Measurements from ENCODE around the gene DTNB.
A peak's percentile ranks its signal among the peaks of the same experiment; 100 is the strongest.
"Not testable (repeated sequence)": the region's sequence is repeated elsewhere in the genome, so short reads cannot be mapped to it uniquely, and the experiment has no call there.

The DTNB gene

DNA sequence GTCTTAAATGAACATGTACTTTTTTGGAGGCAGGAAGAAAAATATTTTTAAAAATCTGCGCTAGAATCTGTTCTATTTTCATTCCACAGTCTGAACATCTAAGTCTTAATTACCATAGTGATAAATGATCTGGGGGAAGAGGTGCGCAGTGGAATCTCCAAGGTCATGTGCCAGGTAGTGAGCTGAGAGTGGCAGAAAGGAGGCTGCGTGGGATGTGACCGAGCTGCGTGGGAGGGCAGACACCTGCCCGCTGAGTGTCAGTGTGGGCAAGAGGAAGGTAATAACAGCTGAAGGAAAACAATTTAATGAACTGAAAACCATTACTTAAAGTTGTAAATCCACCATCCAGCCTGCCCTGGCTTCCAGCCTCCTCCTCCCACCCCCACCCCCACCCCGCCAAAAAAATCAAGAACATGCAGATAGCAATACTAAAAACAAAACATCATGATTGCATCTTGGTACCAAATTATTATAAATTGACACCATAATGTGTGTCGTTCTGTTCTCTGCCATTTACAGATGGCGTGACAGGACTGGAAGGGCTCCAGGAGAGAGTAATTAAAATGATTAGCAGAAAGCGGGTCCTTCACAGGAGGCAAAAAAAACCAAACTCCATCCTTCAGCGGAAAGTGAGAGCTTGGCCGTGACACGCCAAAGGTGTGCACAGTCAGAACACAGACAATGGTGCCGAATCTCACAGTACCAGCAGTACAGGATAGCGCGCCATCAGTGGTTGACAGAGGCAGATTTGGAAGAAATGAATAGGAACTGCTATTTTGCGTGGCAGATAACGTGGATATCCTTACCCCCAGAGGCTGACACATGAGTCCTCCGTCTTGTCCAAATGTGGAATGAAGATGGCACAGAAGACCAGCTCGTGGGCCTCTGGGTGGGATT is 11.4 kb upstream of the DTNB start:
- H3K27ac ChIP-seq: no peak overlapping the region

DNA sequence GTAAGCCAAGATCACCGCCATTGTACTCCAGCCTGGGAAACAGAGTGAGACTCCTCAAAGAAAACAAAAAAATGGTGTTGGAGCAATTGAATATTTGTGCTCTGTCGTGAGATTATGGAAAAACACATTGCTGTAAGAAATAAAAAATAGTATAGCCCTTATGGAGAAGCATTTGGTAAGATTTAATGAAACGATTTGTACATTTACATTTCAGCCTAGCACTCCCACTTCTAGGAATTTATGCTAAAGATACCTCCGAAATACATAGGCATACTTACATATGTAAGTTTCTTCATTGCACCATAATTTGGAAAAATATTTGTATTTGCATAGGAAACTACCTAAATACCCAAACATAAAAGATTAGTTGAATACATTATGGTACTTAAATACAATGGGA is 8.7 kb upstream of the DTNB start:
- DNase-seq (ENCODE audit: low read depth, low spot score): no peak
- H3K27ac ChIP-seq: no peak overlapping the region

More for the DNA sequence above, 11.4 kb upstream of the DTNB start:
- DNase-seq (ENCODE audit: low read depth, low spot score): no peak

DNA sequence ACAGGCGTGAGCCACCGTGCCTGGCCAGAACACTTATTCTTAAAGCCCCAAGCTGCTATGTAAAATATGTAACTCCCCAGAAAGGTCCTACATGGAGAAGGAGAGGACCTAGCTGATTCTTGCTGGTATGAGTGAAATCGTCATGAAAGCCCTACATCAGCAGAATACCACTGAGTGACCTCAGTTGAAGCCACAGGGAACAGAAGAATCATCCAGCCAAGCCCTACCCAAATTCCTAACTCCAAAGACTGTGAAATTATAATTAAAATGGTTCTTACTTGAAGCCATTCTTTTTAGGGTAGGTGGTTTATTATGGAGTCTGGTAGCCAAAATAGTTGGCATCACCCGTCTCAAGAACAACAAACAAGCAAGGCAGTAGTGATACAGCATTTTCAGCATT is 4.5 kb upstream of the DTNB start:
- DNase-seq (ENCODE audit: low read depth, low spot score): no peak
- no peak overlapping the region for H3K27ac ChIP-seq

DNA sequence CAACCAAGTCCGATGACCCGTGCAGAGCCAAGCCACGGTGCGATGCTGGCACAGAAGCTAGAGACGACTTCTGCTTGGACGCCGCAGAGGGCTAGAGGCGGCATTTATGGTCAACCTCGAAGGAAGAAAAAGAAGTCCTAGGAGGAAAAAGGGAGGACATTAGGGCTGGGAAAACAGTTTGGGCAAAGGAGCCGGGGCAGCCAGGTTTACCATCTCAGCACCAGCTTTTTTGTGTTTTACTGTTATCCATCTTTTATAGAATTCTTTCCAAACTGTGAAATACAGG is 643 bp upstream of the DTNB start:
- no peak for DNase-seq (ENCODE audit: low read depth, low spot score)
- H3K27ac ChIP-seq: peak overlapping the region; percentile 61

DNA sequence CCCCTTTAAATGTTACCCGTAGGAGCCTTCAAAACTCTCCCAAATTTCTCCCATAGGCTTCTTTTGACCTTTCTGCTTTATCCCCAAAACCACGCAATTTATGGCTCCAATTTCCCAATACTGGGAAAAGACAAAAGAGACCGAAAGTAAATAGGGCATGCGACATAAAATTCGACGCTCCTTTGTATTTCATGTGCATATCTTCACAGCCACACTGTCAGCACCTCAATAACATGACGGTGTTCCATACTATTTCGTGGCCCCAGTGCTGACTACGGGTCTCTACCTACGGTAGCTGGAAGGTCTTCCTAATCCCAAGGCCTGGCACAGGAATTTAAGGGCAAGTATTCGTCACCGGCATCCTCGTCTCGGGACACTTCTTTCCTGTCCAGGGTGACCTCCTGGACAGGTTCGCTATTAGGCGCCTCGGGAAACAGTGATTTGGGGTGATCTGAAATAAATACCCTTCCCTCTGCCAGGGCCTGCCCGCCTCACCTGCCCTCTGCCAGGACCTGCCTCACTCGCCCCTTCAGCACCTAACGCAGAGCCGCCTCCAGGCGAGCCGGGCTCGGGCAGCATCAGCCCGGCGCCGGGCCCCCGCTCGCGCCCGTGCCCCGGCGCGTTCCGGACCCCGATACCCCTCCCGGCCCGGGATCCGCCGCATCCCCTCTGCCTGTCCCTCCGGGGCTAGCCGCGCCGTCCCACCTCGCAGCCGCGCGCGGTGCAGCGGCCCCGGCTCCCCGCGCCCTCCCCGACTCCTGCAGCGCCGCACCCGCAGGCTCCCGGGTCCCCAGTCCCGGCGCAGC is 680 bp downstream of the DTNB start:
- DNase-seq (ENCODE audit: low read depth, low spot score): no peak
- peak overlapping the region; percentile 61 for H3K27ac ChIP-seq

DNA sequence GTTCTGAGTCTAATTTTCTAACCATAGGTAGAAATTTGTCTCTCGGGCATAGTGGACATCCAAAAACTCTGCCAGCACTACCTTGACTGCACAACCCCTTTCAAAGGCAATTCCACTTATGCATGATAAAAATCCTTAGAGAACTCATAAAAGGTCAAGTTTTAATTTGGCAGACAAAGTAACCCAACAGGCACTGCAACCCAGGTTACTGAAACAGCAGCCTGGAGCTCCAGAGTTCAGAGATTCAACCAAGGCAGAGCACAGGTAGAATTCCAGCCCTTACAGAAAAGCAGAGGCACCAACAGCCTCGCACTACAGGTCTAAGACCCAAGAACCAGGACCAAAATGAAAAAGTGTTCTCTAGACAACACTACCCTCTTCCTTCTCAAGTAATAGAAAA is 1.8 kb downstream of the DTNB start:
- DNase-seq (ENCODE audit: low read depth, low spot score): no peak
- H3K27ac ChIP-seq: no peak overlapping the region

DNA sequence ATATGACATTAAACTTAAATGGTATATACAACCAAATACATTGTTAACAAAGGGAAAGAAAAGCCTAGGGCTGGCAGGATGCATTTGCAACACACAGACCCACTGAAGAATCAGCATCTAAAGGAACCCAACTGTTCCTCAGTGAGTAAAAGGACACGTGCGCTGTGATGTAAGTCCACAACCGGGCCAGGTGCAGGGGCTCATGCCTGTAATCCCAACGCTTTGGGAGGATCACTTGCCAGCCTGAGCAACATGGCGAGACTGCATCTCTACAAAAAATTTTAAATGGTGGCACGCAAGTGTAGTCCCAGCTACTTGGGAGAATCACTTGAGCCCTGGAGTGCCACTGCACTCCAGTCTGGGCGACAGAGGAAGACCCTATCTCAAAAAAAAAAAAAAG is 3.9 kb downstream of the DTNB start:
- H3K27ac ChIP-seq: no peak overlapping the region
- DNase-seq (ENCODE audit: low read depth, low spot score): no peak

DNA sequence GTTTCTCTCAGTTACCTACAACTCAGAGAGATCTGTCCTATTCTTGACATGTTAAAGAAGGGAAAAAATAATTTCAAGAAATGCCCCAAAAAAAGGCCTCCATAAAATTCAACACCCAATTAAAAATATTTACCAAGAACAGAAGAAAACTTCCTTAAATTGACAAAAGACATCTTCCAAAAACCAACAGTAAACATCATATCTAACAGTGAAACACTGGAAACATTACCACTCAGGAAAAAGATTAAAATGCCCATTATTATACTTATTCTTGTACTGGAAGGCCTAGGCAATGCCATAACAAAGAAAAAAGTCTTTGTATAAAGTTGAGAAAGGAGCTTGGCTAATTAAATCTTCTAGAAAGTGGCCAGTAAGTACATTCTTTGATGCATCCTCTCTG is 7.2 kb downstream of the DTNB start:
- H3K27ac ChIP-seq: no peak overlapping the region
- DNase-seq (ENCODE audit: low read depth, low spot score): no peak

DNA sequence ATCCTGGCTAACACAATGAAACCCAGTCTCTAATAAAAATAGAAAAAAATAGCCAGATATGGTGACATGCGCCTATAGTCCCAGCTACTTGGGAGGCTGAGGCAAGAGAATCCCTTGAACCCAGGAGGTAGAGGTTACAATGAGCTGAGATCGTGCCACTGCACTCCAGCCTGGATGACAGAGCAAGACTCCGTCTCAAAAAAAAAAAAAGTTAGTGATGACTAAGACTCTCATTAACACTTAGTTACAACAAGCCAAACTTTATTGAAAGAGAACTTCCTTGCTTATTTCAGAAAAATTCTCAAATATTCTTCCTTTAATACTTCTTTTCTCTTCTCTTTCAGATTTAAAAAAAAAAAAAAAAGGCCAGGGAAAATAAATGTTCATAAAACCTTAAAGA is 7.9 kb downstream of the DTNB start:
- not testable (repeated sequence) for H3K27ac ChIP-seq; DNase-seq (ENCODE audit: low read depth, low spot score)

DNA sequence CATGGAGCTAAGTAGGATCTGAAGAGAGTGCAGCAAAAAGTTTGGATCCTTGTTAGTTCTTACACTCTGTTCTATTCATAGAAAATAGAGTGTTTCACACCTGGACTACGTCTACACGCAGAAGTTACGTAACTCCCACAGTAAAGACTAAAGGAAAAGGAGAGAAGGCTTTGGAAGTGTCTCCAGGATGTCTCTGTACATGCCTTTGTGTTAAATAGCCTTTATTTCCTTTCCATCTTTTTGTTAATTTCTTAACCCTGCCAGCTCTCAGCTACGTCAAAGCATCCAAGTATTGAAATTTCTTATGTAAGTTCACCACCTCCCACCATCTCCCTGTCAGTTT is 8.4 kb downstream of the DTNB start:
- DNase-seq (ENCODE audit: low read depth, low spot score): no peak
- peak overlapping the region; percentile 8 for H3K27ac ChIP-seq

DNA sequence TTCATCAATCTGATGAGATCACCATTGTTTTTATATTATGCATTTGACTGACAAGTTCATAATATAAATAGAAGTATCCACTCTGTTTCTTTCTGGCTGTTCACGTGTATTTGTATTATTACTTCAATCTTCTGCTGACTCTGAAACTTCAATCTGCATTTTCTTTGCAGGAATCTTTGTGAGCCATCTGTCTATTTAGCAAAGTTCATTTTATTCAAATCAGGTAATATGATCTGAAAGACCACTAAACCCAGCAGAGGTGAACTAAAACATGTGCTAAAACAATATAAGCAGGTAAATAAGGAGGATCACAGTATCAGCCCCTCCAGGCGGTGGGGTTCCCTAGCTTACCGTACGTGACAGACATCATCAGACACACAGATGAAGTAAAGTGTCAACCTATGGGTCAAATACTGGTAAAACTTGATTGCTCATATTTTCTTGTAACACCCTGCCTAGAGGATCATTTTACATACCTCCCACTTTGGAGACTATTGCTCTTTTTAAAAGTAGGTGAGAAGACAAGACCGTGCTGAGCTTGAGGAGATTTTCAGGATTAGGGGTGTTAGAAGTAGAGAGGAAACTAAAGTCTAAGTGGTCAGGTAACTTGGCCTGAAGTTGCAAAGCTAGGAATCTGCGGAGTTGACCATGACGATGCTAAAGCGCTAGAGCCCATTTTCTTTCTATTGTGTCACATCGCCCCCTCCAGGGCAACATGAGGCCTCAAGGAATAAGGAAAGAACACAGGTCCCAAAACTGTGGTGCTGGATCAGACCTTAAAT is 9.0 kb downstream of the DTNB start:
- DNase-seq (ENCODE audit: low read depth, low spot score): no peak
- peak overlapping the region; percentile 8 for H3K27ac ChIP-seq

DNA sequence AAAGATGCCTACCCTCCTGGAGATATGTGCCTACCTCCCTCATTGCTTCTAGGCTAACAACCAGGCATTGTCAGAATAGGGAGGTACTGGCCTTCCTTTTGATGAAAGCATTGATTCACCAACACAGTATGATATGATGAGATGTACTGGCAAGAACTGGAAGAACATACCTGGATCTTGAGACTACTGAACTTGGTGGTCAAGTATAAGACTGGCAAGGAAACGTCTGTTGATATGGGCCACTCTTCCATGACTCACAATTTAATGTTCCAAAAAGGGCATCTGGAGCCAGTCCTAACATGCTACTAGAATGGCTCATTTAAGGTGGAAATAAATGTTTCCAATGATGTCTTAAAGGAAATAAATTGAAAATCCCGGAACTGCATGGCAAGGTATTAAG is 18.1 kb downstream of the DTNB start:
- peak overlapping the region; percentile 79 for H3K27ac ChIP-seq
- DNase-seq (ENCODE audit: low read depth, low spot score): peak; percentile 76

DNA sequence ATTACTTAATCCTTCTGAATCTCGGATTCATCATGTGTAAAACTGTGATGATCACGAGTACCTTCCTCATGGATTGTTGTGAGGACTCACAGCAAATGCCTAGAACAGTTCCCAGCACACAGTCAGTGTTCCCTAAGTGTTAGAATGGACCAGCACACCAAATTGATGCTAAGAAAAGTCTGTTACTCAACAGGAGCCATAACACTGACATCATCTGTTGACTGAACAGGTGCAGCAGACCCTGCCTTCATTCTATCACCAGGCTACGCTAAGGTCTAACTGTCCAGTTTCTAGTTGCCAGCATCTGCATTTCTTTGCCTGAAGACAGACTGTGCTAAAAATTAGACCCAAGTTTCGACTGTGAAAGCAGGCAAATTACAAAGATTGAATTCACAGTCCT is 18.6 kb downstream of the DTNB start:
- DNase-seq (ENCODE audit: low read depth, low spot score): no peak
- H3K27ac ChIP-seq: peak overlapping the region; percentile 79

DNA sequence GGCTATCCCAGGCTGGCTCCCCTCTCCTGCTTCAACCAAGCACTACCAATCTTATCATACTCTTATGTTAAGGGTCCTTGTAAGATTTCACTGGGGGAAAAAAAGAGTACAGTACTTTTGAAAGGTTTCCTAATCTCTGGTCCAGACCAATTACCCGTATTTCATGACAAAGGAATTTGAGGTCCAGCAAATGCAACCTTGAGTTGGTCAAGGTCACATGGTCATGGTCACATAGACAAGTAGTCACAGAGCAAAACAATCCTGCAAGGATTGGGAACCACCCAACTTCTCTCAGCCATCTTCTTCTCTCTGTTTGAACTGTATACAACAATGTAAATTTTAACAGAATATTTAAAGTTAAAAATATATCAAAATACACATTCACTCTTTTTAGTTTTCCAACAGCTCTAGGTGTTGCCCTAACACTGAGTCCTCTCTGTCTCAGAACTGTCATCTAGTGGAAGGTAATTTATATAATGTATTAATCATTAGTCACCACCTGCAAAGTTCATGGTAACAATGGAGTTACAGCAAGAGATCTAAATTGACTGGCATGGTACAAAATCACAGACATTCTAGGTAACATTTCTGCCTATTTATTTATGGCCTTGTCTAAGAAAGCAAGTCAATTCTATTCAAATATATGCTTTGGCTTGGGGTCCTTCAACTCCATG is 21.5 kb downstream of the DTNB start:
- peak overlapping the region; percentile 47 for H3K27ac ChIP-seq
- no peak for DNase-seq (ENCODE audit: low read depth, low spot score)

DNA sequence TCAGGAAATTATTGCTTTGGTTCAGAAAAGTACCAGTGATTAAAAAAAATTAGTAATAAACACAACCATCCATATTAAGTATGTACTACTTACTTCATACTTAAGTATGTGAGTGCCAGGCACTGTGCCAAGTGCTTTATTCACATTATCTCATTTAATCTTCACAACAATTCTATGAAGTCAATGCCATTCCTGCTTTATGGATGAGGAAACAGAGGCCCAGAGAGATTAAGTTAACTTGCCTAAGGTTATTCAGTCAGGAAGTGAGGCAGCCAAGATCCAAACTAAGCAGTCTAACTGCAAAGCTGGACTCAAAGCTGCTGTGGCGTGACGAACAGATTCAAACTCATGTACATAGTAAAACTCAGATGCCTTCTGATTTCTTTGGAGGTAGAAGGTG is 22.3 kb downstream of the DTNB start:
- H3K27ac ChIP-seq: peak overlapping the region; percentile 47
- peak; percentile 51 for DNase-seq (ENCODE audit: low read depth, low spot score)

DNA sequence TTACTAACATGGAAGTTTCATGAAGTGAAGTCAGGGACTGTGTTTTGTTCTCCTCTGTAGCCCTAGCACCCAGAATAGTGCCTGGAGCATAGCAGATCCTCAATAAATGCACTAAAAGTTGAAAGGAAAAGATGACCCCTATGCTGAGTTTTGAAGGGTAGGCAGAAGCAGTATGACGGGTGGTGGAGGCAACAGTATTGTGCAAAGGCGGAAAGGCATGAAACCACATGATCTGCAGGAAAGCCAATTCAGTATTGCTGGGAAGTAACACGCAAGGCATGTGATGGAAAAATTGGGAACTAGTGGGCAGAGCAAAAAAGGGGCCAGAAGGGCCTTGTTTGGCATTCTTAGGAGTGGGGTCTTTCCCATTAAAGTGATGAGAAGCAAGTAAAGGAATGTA is 23.1 kb downstream of the DTNB start:
- H3K27ac ChIP-seq: no peak overlapping the region
- DNase-seq (ENCODE audit: low read depth, low spot score): no peak

DNA sequence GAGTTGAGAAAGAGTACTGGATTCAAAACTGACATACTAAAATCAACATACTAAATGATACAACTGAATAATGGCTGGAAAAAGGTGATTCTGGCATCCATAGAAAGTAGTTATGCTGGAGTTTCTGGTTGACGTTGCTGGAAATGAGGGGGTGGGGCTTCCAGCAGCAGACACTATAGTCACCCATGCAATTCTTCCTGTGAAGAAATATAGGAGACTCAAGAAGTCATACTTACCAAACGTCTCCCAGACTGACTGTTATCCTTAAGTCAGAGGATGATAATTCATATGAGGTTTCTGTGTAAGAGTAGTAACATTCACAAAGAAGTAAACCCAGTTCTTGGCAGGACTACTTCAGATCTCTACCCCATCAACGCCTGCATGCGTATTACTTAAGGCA is 23.6 kb downstream of the DTNB start:
- DNase-seq (ENCODE audit: low read depth, low spot score): no peak
- no peak overlapping the region for H3K27ac ChIP-seq

DNA sequence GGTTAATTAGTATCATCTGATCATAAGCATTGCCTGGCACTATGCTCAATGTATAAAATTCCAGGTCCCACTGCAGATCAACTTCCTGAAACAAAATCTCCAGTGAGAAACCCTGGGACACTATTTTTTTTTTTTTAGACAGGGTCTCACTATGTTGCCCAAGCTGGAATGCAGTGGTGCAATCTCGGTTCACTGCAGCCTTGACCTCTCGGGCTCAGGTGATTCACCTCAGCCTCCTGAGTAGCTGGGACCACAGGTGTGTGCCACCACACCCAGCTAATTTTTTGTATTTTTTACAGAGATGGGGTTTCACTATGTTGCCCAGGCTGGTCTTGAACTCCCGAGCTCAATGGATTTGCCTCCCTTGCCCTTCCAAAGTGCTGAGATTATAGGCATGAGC is 31.1 kb downstream of the DTNB start:
- no peak overlapping the region for H3K27ac ChIP-seq
- DNase-seq (ENCODE audit: low read depth, low spot score): no peak

DNA sequence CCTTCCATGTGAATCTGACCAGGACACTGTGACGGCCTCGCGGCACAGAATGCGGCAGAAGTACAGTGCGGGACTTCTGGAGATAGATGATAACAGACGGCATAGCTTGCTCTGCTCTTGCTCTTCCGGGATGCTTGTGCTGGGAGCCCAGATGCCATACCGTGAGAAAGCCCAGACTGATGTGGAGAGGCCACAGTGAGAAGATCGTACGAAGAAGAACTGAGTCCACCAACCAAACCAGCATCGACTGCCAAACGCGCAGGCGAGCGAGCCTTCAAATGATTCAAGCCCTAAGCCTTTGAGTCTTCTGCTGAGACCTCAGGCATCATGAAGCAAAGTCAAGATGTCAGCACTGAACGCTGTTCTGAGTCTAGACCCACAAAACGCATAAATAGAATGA is 33.7 kb downstream of the DTNB start:
- no peak for DNase-seq (ENCODE audit: low read depth, low spot score)
- no peak overlapping the region for H3K27ac ChIP-seq

DNA sequence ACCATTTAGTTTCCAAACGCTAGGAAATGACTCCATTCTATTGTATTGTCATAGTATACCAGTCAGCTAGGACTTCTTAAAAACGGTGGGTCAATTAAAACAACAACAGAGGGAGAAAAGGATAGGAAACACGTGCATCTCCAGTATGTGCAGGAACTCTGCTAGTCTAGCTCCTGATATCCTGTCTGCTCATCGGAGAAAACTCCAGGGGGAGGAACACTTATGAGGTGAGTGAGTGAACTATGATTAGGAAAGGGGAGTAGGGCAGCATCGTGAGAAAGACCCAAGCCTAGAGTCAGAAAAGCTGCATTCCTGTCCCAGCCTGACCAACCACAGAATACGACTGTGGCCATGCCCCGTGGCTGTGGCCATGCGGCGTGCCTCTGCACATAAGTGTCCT is 34.2 kb downstream of the DTNB start:
- DNase-seq (ENCODE audit: low read depth, low spot score): no peak

DNA sequence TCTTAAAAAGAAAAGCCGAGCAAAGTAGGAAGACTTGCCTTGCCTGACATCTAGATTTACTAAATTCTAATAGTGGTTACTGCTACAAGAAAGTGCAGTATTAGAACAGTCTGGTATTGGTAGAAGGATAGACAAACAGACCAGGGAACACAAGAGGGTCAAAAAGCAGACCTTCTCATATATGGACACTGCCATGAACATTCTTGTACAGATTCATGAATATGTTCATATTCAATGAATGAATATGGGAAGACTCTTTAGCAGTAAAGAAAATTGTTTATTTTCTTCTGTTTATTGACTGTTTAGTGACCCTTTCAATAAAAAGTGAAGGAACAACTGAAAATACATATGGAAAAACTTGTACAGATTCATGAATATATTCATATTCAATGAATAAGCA is 37.6 kb downstream of the DTNB start:
- no peak overlapping the region for H3K27ac ChIP-seq
- no peak for DNase-seq (ENCODE audit: low read depth, low spot score)

More for the DNA sequence above, 34.2 kb downstream of the DTNB start:
- no peak overlapping the region for H3K27ac ChIP-seq

Data from epithelial cell of prostate (primary cell).